Activated T-cell treated with anti-CD3 and anti-CD28 coated beads, Interleukin-2, amount 50 U/mL, for 4 hours (primary cell): ENCODE measurements around the gene ATOH8. TPM values are rescaled to one million over a fixed set of nuclear protein-coding genes. Genes with fewer than 3 reads are reported as not detected.

ENCODE experiments used
- ATAC-seq, 2 donors: fragments of 200-7000 bp; cut with Tn5 transposase; one replicate each; pipeline ENCODE4 v1.10.0; 2021
- DNase-seq: peaks from one replicate; pipeline ENCODE4 v3.0.0-alpha.2; 2020
- H3K27me3 Mint-ChIP-seq: one replicate; pipeline ENCODE4 v1.8.0; 2021; ENCODE audit warnings: low read depth, mixed read lengths
- H3K36me3 Mint-ChIP-seq: one replicate; pipeline ENCODE4 v1.8.0; 2022; ENCODE audit warnings: mixed read lengths; ENCODE audit not compliant: insufficient read depth
- H3K4me1 Mint-ChIP-seq: one replicate; pipeline ENCODE4 v1.8.0; 2021; ENCODE audit warnings: low read depth, mixed read lengths
- H3K4me3 Mint-ChIP-seq: one replicate; pipeline ENCODE4 v1.8.0; 2021; ENCODE audit warnings: mild to moderate bottlenecking, moderate library complexity, mixed read lengths
- H3K9me3 Mint-ChIP-seq: one replicate; pipeline ENCODE4 v1.8.0; 2021; ENCODE audit warnings: mixed read lengths
- total RNA-seq, 3 donors: library from RNA; stranded (reverse); gene quantifications; one replicate each; pipeline ENCODE4 v1.2.1, GENCODE V29; 2021

The ATOH8 gene
- total RNA-seq, 3 donors from 2014 or later = not detected

DNA sequence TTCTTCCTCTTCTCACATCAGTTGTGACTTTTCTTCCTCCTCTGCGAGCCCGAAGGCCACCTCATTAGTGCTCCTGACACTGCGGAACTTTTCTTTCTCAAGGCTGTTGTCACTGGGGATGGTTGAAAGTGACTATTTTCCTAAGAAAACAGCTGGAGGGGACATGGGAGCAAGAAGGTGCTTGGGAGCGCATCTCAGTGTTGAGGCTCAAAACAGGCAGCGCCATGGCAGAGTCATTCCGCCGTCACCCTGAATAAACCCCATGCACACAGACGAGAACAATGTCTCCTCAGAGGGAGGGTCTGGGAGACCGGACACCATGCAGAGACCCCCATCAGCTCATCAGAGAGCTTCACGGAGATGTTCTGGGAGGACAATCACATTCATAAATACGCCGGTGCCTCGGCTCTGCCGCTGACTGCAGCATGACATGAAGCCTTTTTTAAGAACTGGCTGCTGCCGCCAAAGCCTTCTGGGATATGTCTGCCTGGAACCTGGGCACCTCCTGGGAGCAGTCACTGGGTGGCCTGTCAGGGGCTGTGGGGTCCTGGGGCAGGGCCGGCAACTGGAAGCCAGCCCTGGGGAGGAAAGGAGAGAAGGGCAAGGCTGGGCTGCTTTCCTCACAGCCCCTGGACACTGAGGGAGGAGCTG lies 19.2 kb downstream of the ATOH8 start:
- Mint-ChIP-seq H3K27me3 (peaks cover 41% of the 10 kb centered on the region), H3K4me3 (no peak overlapping the region), H3K4me1 (peaks cover 2% of the 10 kb centered on the region), H3K36me3 (no peaks in the 10 kb centered on the region), H3K9me3 (no peaks in the 10 kb centered on the region)
- no peak for DNase-seq
- no peak for ATAC-seq

- peaks cover 41% of the 10 kb centered on the region for H3K27me3 Mint-ChIP-seq
- no peak overlapping the region for H3K4me3 Mint-ChIP-seq
- ATAC-seq (no peak), DNase-seq (no peak)
- H3K9me3 Mint-ChIP-seq = no peaks in the 10 kb centered on the region
- no peaks in the 10 kb centered on the region for H3K36me3 Mint-ChIP-seq
- H3K4me1 Mint-ChIP-seq = peaks cover 2% of the 10 kb centered on the region
Observed at GRCh38 chr2:85773692-85774091, 19.9 kb downstream of the ATOH8 start.

- no peak for DNase-seq
- no peaks in the 10 kb centered on the region for H3K9me3 Mint-ChIP-seq
- H3K4me1 Mint-ChIP-seq = peaks cover 2% of the 10 kb centered on the region
- no peak overlapping the region for H3K4me3 Mint-ChIP-seq
- H3K36me3 Mint-ChIP-seq = no peaks in the 10 kb centered on the region
- ATAC-seq = no peak
- H3K27me3 Mint-ChIP-seq = peaks cover 38% of the 10 kb centered on the region
Observed at GRCh38 chr2:85774126-85774978, 20.6 kb downstream of the ATOH8 start.

DNA sequence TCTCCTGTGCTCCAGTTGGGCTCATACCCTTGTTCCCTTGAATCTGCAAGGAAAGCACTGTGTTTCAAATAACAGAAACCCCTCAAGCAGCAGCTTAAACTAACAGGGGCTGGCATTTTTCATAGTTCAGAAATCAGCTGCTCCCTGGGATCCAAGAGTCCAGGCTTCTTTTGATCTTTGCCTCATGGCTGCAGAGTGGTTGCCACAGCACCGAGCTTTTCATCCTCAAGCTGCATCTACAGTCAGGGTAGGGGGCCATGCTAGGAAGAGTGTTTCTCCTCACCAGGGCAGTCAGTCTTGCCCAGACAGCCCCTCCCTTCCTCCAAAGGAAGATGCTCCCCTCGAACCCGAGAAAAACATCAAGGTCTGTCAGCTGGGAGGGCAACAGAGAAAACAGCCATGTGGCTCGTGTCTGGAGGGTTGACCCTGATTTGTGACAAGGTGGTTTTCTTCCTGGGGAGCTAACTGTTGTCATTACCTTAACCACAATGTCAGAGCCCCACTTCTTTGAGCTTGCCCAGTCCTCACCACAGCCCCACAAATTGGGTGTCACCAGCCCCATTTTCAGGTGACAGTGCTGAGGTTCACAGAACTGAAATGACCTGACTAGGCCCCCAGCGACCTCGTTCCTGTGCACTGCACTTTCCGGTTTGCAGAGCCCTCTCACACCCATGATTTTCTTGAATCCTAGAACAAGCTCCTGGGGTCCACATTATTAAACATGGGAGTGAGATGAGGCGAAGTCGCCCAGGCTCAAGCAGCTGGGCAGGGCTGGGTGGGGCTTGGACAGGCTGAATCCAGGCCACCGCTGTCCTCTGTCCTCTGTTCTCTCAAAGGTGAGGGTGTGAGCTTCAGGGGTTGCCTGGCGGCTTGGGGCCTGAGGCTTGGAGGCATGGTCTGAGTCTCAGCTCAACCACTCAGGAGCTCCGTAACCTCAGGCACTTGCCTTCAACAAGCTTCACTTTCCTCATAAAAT lies 21.9 kb downstream of the ATOH8 start:
- ATAC-seq (no peak), DNase-seq (no peak)
- Mint-ChIP-seq H3K9me3 (no peaks in the 10 kb centered on the region), H3K27me3 (peaks cover 32% of the 10 kb centered on the region), H3K36me3 (no peaks in the 10 kb centered on the region), H3K4me1 (peaks cover 2% of the 10 kb centered on the region), H3K4me3 (no peak overlapping the region)

DNA sequence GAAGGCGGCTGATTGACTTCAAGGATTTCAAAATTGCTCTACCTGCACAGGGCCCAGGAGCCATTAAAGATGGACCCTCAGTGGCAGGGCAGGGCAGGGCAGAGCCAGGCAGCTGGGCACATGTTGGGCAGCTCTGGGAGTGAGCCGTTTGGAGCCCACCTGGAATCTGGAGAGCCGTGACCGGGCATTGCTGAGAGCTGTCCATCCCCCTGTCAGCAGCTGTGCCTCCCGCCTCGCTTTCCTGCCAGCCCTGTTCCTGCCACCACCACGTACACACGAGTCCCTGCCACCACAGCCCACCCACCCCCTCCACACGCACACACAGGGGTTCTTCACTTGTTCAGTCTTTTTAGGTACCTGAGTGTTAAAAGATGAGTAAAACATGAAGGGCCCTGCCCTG lies 22.9 kb downstream of the ATOH8 start:
- no peak for ATAC-seq
- peaks cover 2% of the 10 kb centered on the region for H3K4me1 Mint-ChIP-seq
- H3K4me3 Mint-ChIP-seq = no peak overlapping the region
- H3K36me3 Mint-ChIP-seq = no peaks in the 10 kb centered on the region
- H3K9me3 Mint-ChIP-seq = no peaks in the 10 kb centered on the region
- peaks cover 25% of the 10 kb centered on the region for H3K27me3 Mint-ChIP-seq
- no peak for DNase-seq

DNA sequence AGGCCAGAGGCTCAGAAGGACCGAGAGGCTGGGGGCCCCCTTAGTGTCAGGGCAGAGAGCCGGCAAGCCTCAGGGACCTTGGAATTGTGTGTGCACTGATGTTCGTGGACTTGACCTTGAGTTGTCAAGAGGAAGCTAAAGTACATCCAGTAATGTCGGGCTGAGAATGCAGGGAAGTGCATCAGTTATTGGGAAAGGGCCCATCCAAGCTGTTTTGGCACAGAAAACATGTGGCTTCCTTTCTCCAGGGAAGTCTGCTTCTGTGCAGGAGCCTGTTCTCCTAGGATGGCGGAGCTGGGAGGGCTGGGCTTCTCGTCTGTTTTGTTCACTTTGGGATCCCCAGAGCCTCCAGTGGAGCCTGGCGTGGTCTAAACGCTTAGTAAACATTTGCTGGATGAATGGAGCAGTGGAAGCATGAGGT lies 23.7 kb downstream of the ATOH8 start:
- peaks cover 22% of the 10 kb centered on the region for H3K27me3 Mint-ChIP-seq
- no peaks in the 10 kb centered on the region for H3K9me3 Mint-ChIP-seq
- H3K36me3 Mint-ChIP-seq = no peaks in the 10 kb centered on the region
- DNase-seq = no peak
- ATAC-seq = no peak
- H3K4me1 Mint-ChIP-seq = peaks cover 2% of the 10 kb centered on the region
- H3K4me3 Mint-ChIP-seq = no peak overlapping the region

DNA sequence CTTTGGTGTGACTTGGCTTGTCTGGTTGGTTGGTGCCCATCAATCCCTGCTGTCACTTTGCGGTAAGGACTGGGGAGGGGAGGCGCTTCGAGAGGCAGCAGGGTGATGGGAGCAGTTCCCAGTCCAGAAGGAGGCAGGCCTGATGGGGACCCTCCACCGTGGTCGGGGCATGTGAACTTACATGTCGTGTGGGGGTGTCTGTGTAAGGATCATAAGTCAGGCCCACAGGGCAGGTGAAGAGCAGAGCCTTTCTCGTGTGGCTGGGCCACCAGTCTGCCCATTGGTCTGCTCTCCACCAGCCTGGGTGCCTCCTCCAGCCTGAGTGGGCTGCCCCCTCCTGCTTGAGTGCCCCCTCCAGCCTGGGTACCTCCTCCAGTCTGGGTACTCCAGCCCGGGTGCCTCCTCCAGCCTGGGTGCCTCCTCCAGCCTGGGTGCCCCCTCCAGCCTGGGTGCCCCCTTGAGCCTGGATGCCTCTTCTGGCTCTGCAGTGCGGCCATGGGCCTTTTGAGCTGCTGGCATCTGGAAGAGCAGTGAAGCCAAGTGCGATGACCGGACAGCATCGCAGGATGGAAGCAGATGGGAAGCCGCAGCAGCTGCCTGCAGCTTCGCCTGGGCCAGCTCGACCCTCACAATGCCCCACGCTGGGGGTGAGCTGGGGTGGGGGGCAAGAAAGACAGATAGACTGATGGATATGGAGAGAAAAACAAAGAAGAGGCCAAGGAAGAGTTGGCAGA lies 25.0 kb downstream of the ATOH8 start:
- no peaks in the 10 kb centered on the region for H3K9me3 Mint-ChIP-seq
- ATAC-seq = no peak
- no peaks in the 10 kb centered on the region for H3K36me3 Mint-ChIP-seq
- H3K4me1 Mint-ChIP-seq = no peaks in the 10 kb centered on the region
- DNase-seq = no peak
- H3K27me3 Mint-ChIP-seq = peaks cover 9% of the 10 kb centered on the region
- H3K4me3 Mint-ChIP-seq = no peak overlapping the region

GRCh38 chr2:85779641-85780315 lies 26.0 kb downstream of the ATOH8 start:
- DNase-seq (no peak), ATAC-seq (no peak)
- no peaks in the 10 kb centered on the region for H3K4me1 Mint-ChIP-seq
- H3K36me3 Mint-ChIP-seq = no peaks in the 10 kb centered on the region
- H3K4me3 Mint-ChIP-seq = no peak overlapping the region
- peaks cover 4% of the 10 kb centered on the region for H3K27me3 Mint-ChIP-seq
- H3K9me3 Mint-ChIP-seq = no peaks in the 10 kb centered on the region

DNA sequence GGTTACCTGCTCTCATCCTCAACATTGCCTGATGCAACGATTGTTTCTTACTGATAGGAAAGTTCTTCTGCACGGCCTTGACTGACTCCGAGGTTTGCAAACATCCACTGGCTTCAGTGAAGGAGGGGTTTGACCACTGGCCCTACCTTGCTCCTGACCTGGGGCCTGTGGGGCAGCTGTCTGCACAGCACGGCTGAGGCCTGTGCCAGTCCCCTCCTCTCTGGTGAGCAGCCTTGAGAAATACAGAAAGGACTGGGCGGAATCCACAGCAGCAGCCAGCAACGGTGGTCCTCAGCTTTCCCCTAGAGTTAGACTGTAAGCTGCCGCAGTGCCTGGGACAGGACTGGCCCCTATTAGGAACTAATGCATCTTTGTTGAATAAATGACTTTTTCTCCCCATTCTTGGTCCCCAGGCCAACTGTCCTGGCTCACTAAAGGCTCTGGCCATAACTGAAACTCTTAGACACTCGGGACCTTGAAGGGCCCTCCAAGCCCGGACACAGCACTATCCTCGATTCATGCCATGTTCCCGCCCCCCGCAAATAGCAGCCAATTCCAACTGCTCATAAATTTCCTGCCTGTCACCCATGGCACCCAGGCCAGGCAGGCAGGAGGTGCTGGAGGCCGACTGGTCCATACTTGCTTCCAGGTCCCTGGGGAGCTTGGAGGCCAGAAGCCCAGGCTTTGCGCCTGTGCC lies 26.7 kb downstream of the ATOH8 start:
- H3K9me3 Mint-ChIP-seq = no peaks in the 10 kb centered on the region
- H3K36me3 Mint-ChIP-seq = no peaks in the 10 kb centered on the region
- no peak overlapping the region for H3K4me3 Mint-ChIP-seq
- DNase-seq = no peak
- peaks cover 6% of the 10 kb centered on the region for H3K27me3 Mint-ChIP-seq
- no peak for ATAC-seq
- no peaks in the 10 kb centered on the region for H3K4me1 Mint-ChIP-seq

DNA sequence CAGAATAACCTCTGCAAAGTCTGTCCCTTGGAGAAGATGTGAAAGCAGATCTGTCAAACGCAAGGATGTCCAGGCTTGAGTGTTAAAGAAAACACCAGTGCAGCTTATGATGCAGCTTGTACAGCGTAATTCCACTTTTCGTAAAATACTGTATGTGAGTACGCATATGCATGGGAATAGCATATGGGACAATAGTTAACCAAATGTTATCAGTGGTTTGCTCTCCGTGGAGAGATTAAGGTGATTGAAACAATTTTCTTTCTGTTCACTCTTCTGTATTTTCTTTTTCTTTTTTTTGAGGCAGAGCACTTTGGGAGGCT lies 27.2 kb downstream of the ATOH8 start:
- H3K4me1 Mint-ChIP-seq = no peaks in the 10 kb centered on the region
- no peak overlapping the region for H3K4me3 Mint-ChIP-seq
- H3K9me3 Mint-ChIP-seq = no peaks in the 10 kb centered on the region
- ATAC-seq (no peak), DNase-seq (no peak)
- H3K36me3 Mint-ChIP-seq = no peaks in the 10 kb centered on the region
- H3K27me3 Mint-ChIP-seq = peaks cover 6% of the 10 kb centered on the region

DNA sequence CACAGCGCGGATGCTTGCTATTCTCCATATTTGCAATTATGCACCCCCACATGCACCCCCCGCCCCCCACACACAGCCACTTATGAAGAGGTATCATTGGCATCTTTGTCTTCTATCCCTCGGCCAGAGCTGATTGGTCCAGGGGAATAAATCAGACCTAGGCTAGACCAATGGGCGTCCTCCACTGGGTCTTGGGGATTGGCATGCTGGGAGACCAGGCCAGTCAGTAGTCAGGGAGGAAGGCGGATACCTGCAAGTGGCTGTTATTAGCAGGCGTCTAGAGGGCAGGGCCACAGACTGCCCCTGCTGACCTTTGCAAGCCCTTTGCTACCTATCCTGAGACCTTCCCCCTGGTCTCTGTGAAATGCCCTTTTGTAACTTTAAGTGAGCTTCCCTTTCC lies 30.0 kb downstream of the ATOH8 start:
- no peaks in the 10 kb centered on the region for H3K36me3 Mint-ChIP-seq
- no peaks in the 10 kb centered on the region for H3K9me3 Mint-ChIP-seq

GRCh38 chr2:85784474-85784986 lies 30.7 kb downstream of the ATOH8 start:
- no peak overlapping the region for H3K4me3 Mint-ChIP-seq
- peaks cover 2% of the 10 kb centered on the region for H3K27me3 Mint-ChIP-seq
- ATAC-seq (no peak), DNase-seq (no peak)
- no peaks in the 10 kb centered on the region for H3K36me3 Mint-ChIP-seq
- no peaks in the 10 kb centered on the region for H3K4me1 Mint-ChIP-seq
- H3K9me3 Mint-ChIP-seq = no peaks in the 10 kb centered on the region

More for the DNA sequence above, 30.0 kb downstream of the ATOH8 start:
- Mint-ChIP-seq H3K4me1 (no peaks in the 10 kb centered on the region), H3K4me3 (no peak overlapping the region), H3K27me3 (peaks cover 2% of the 10 kb centered on the region)
- ATAC-seq (no peak), DNase-seq (no peak)
